IMR-90 (cell line): ENCODE measurements around the gene CEL. TPM values are rescaled to one million over a fixed set of nuclear protein-coding genes. Genes with fewer than 3 reads are reported as not detected.

ENCODE experiments used
- ATAC-seq: fragments of 200-7000 bp; cut with Tn5 transposase; 2 replicates; pipeline ENCODE4 v1.9.1; 2020; ENCODE audit warnings: low read depth, mild to moderate bottlenecking, moderate library complexity
- BruUV-seq: library from RNA; stranded (reverse); fragments of 400-500 nt; replicated peaks from 2 replicates; lab custom pipeline; 2021; lab: Mats Ljungman, UMichigan
- CTCF ChIA-PET: fragments of 300-600 bp; formaldehyde crosslinking; extraction: SDS; loops from one replicate; lab custom pipeline; 2021; ENCODE audit warnings: antibody characterized with exemption; lab: Yijun Ruan, JAX
- POLR2A ChIA-PET: fragments of 300-600 bp; sonication (Branson Sonifier 250); formaldehyde crosslinking; loops from one replicate; lab custom pipeline; 2022; ENCODE audit warnings: antibody characterized with exemption; ENCODE audit not compliant: unreplicated experiment; lab: Charles Lee
- DNase-seq: peaks from one replicate; pipeline ENCODE4 v3.0.0; 2013
- H2AFZ ChIP-seq: replicated peaks from 2 replicates; pipeline ENCODE3; 2013; ENCODE audit warnings: low read length, mild to moderate bottlenecking; ENCODE audit not compliant: poor library complexity
- H2AK5ac ChIP-seq: 2 replicates; pipeline ENCODE4 v1.6.1; 2013; ENCODE audit warnings: low read depth, low read length, inconsistent platforms
- H2AK9ac ChIP-seq: replicated peaks from 2 replicates; pipeline ENCODE3; 2013; ENCODE audit warnings: mild to moderate bottlenecking, low read depth, low read length, moderate library complexity; ENCODE audit not compliant: poor library complexity
- H2BK120ac ChIP-seq: 2 replicates; pipeline ENCODE4 v1.6.1; 2013; ENCODE audit warnings: low read depth, low read length, inconsistent platforms
- H2BK15ac ChIP-seq: 3 replicates; pipeline ENCODE4 v1.6.1; 2013; ENCODE audit warnings: low read depth, low read length, inconsistent platforms
- H2BK20ac ChIP-seq: 2 replicates; pipeline ENCODE4 v1.6.1; 2013; ENCODE audit warnings: low read depth, mild to moderate bottlenecking, inconsistent platforms, low read length, moderate library complexity
- H2BK5ac ChIP-seq: 2 replicates; pipeline ENCODE4 v1.6.1; 2013; ENCODE audit warnings: mild to moderate bottlenecking, low read depth, low read length, inconsistent platforms; ENCODE audit not compliant: poor library complexity, severe bottlenecking
- H3K14ac ChIP-seq: replicated peaks from 2 replicates; pipeline ENCODE4 v1.6.1; 2013; ENCODE audit warnings: low read depth, low read length, inconsistent platforms
- H3K18ac ChIP-seq: 2 replicates; pipeline ENCODE4 v1.6.1; 2013; ENCODE audit warnings: low read depth, low read length, control low read depth
- H3K23ac ChIP-seq: 2 replicates; pipeline ENCODE4 v1.6.1; 2013; ENCODE audit warnings: low read depth, low read length, inconsistent platforms
- H3K27ac ChIP-seq: 2 replicates; pipeline ENCODE4 v1.5.1; 2013; ENCODE audit warnings: mild to moderate bottlenecking, control low read depth, low read length; ENCODE audit not compliant: insufficient read depth
- H3K27me3 ChIP-seq: 2 replicates; pipeline ENCODE4 v1.6.1; 2013; ENCODE audit warnings: low read length; ENCODE audit not compliant: control insufficient read depth, insufficient read depth
- H3K36me3 ChIP-seq: 2 replicates; pipeline ENCODE4 v1.6.1; 2013; ENCODE audit warnings: low read length, mixed read lengths; ENCODE audit not compliant: control insufficient read depth, insufficient read depth
- H3K4ac ChIP-seq: 2 replicates; pipeline ENCODE4 v1.6.1; 2013; ENCODE audit warnings: low read depth, low read length, inconsistent platforms
- H3K4me1 ChIP-seq: 2 replicates; pipeline ENCODE4 v1.6.1; 2013; ENCODE audit warnings: low read length, mixed read lengths; ENCODE audit not compliant: control insufficient read depth, insufficient read depth
- H3K4me2 ChIP-seq: 2 replicates; pipeline ENCODE4 v1.6.1; 2013; ENCODE audit warnings: low read depth, mild to moderate bottlenecking, control low read depth, low read length, moderate library complexity
- H3K4me3 ChIP-seq: 2 replicates; pipeline ENCODE4 v1.5.1; 2013; ENCODE audit warnings: low read depth, mild to moderate bottlenecking, control low read depth, low read length, moderate library complexity; ENCODE audit not compliant: insufficient read depth
- H3K56ac ChIP-seq: 2 replicates; pipeline ENCODE4 v1.6.1; 2013; ENCODE audit warnings: low read length, inconsistent platforms; ENCODE audit not compliant: insufficient read depth; ENCODE audit errors: extremely low read depth
- H3K79me1 ChIP-seq, 2 experiments: 2 replicates each; pipeline ENCODE4 v1.6.1; 2013; ENCODE audit warnings: low read length in 2 of 2, inconsistent platforms in 1 of 2, low read depth in 1 of 2
- H3K9ac ChIP-seq: 2 replicates; pipeline ENCODE4 v1.6.1; 2013; ENCODE audit warnings: low read depth, low read length, control low read depth
- H3K9me1 ChIP-seq: 2 replicates; pipeline ENCODE4 v1.6.1; 2013; ENCODE audit warnings: low read length, inconsistent platforms; ENCODE audit not compliant: insufficient read depth
- H3K9me3 ChIP-seq: 2 replicates; pipeline ENCODE4 v1.6.1; 2013; ENCODE audit warnings: low read length; ENCODE audit not compliant: control insufficient read depth, insufficient read depth
- H4K20me1 ChIP-seq: 2 replicates; pipeline ENCODE4 v1.6.1; 2013; ENCODE audit warnings: low read length, inconsistent platforms; ENCODE audit not compliant: insufficient read depth
- H4K5ac ChIP-seq: 2 replicates; pipeline ENCODE4 v1.6.1; 2013; ENCODE audit warnings: mild to moderate bottlenecking, low read depth, low read length, control low read depth
- H4K8ac ChIP-seq, 2 experiments: 2 replicates each; pipeline ENCODE4 v1.6.1; 2013; ENCODE audit warnings: low read depth in 2 of 2, low read length in 2 of 2, control low read depth in 1 of 2, inconsistent platforms in 1 of 2
- H4K91ac ChIP-seq: 2 replicates; pipeline ENCODE4 v1.6.1; 2013; ENCODE audit warnings: low read depth, low read length, inconsistent platforms; ENCODE audit not compliant: insufficient read depth
- BHLHE40 ChIP-seq: fragments of 150-350 bp; IDR thresholded peaks from 2 replicates; pipeline ENCODE4 v1.6.1; 2016; ENCODE audit warnings: mild to moderate bottlenecking, low read depth, low read length
- CEBPB ChIP-seq: IDR thresholded peaks from 2 replicates; pipeline ENCODE4 v1.6.1; 2012; ENCODE audit warnings: low read depth, low read length, improper control_type of control experiment
- CHD1 ChIP-seq: IDR thresholded peaks from 2 replicates; pipeline ENCODE4 v1.6.1; 2012; ENCODE audit warnings: low read depth, low read length, improper control_type of control experiment
- CTCF ChIP-seq: conservative IDR thresholded peaks from 2 replicates; pipeline ENCODE4 v1.5.1; 2012; ENCODE audit warnings: mild to moderate bottlenecking, low read depth, low read length, improper control_type of control experiment
- ELK1 ChIP-seq: fragments of 150-350 bp; IDR thresholded peaks from 2 replicates; pipeline ENCODE4 v1.6.1; 2016; ENCODE audit warnings: low read depth, mild to moderate bottlenecking, low read length, moderate library complexity, borderline replicate concordance
- FOS ChIP-seq: fragments of 150-350 bp; IDR thresholded peaks from 2 replicates; pipeline ENCODE4 v1.6.1; 2016; ENCODE audit warnings: low read depth, low read length
- MAFK ChIP-seq: IDR thresholded peaks from 2 replicates; pipeline ENCODE4 v1.6.1; 2012; ENCODE audit warnings: low read depth, low read length, improper control_type of control experiment
- MAZ ChIP-seq: IDR thresholded peaks from 2 replicates; pipeline ENCODE4 v1.6.1; 2012; ENCODE audit warnings: low read depth, mild to moderate bottlenecking, low read length, improper control_type of control experiment, moderate library complexity, borderline replicate concordance
- MXI1 ChIP-seq: IDR thresholded peaks from 2 replicates; pipeline ENCODE4 v1.6.1; 2012; ENCODE audit warnings: low read depth, mild to moderate bottlenecking, low read length, moderate library complexity, borderline replicate concordance
- NFE2L2 ChIP-seq: fragments of 150-350 bp; IDR thresholded peaks from 2 replicates; pipeline ENCODE4 v1.6.1; 2016; ENCODE audit warnings: low read depth, mild to moderate bottlenecking, low read length
- POLR2A ChIP-seq: IDR thresholded peaks from 2 replicates; pipeline ENCODE4 v1.6.1; 2012; ENCODE audit warnings: mild to moderate bottlenecking, low read depth, low read length
- RAD21 ChIP-seq: IDR thresholded peaks from 2 replicates; pipeline ENCODE4 v1.6.1; 2012; ENCODE audit warnings: low read length, improper control_type of control experiment
- RCOR1 ChIP-seq: IDR thresholded peaks from 2 replicates; pipeline ENCODE4 v1.6.1; 2012; ENCODE audit warnings: mild to moderate bottlenecking, low read length, improper control_type of control experiment; ENCODE audit not compliant: insufficient replicate concordance
- RFX5 ChIP-seq: IDR thresholded peaks from 2 replicates; pipeline ENCODE4 v1.8.0; 2012; ENCODE audit warnings: low read depth, mild to moderate bottlenecking, low read length, moderate library complexity
- SMC3 ChIP-seq: fragments of 150-350 bp; IDR thresholded peaks from 2 replicates; pipeline ENCODE4 v1.6.1; 2016; ENCODE audit warnings: low read depth, mild to moderate bottlenecking, antibody characterized with exemption, low read length, moderate library complexity
- USF2 ChIP-seq: fragments of 150-350 bp; IDR thresholded peaks from 2 replicates; pipeline ENCODE4 v1.6.1; 2017; ENCODE audit warnings: mild to moderate bottlenecking, antibody characterized with exemption, low read length, low read depth
- WGBS, 2 experiments: methylation state at CpG; one replicate each; pipeline versions ENCODE4 v1.1.5 to v1.1.7; 2013; ENCODE audit warnings: missing lambda C conversion rate in 2 of 2; ENCODE audit not compliant: insufficient read length in 1 of 2; ENCODE audit errors: extremely low coverage in 2 of 2; 5-methylcytosine and 5-hydroxymethylcytosine counted together
- dilution Hi-C: fragments of 300-500 bp; cut with HindIII; formaldehyde crosslinking; loops from one replicate; pipeline ENCODE4 v1.14.3; 2018; ENCODE audit warnings: low sequenced_read_pairs; ENCODE audit not compliant: unreplicated experiment
- in situ Hi-C: fragments of 300-500 bp; cut with MboI; formaldehyde crosslinking; loops from 3 replicates; pipeline ENCODE4 v1.14.3; 2019; ENCODE audit warnings: low sequenced_read_pairs, inconsistent platforms, mixed read lengths
- intact Hi-C: fragments of 100-400 bp; cut with micrococcal nuclease; formaldehyde crosslinking; loops from 2 replicates; pipeline ENCODE4 v1.10.0; 2022
- polyA plus RNA-seq, 3 experiments: library from polyadenylated mRNA; depleted of rRNA; stranded (reverse); fragments of >200 nt; gene quantifications; 2 replicates each; pipeline ENCODE4 v1.2.3, GENCODE V29; 2012; ENCODE audit warnings: low replicate concordance in 1 of 3
- total RNA-seq: library from RNA; depleted of rRNA; stranded (reverse); fragments of >200 nt; gene quantifications from 2 replicates; pipeline ENCODE4 v1.2.3, GENCODE V29; 2012

CEL gene
- total and polyA plus RNA-seq, 2 of the 4 experiments (the other 2 are of a cell fraction): under 0.01 to 0.75 TPM

- no peaks in the 10 kb centered on the region for H3K27me3 ChIP-seq
- H3K9ac ChIP-seq: no peak overlapping the region
- H3K36me3 ChIP-seq: peaks cover 65% of the 10 kb centered on the region
- dilution Hi-C loops: no loop called here
- in situ Hi-C loops: loop anchor here (5.0 to 25.0 kb wide), 2 partner anchors 106 to 441 kb away; partner anchors contain the start of gene SLC2A6
- H3K18ac ChIP-seq: no peak overlapping the region
- H3K27ac ChIP-seq: no peak overlapping the region
- H2BK120ac ChIP-seq: no peak overlapping the region
- no peak overlapping the region for H4K5ac ChIP-seq
- H3K4me2 ChIP-seq: no peak overlapping the region
- no peak overlapping the region for H4K91ac ChIP-seq
- no peak for TF ChIP-seq FOS
- TF ChIP-seq USF2: no peak
- TF ChIP-seq SMC3: no peak
- no peak for TF ChIP-seq BHLHE40
- no peak for TF ChIP-seq MXI1
- TF ChIP-seq RAD21: no peak
- TF ChIP-seq CHD1: no peak
- no peak for TF ChIP-seq ELK1
- TF ChIP-seq RFX5: no peak
- TF ChIP-seq NFE2L2: no peak
- TF ChIP-seq CTCF: no peak
- no peak for TF ChIP-seq POLR2A
- no peak for TF ChIP-seq MAFK
- TF ChIP-seq MAZ: no peak
- no peak for TF ChIP-seq RCOR1
- no peak for TF ChIP-seq CEBPB
- H2AK9ac ChIP-seq: no peak overlapping the region
- POLR2A ChIA-PET: no interaction called here
- H3K9me3 ChIP-seq: no peaks in the 10 kb centered on the region
- H2BK5ac ChIP-seq: no peak overlapping the region
- H2BK15ac ChIP-seq: no peak overlapping the region
- H4K8ac ChIP-seq: no peak overlapping the region
- H3K79me1 ChIP-seq: peaks cover 6 to 29% of the 10 kb centered on the region in 2 experiments; a peak in 3 of 4 replicates
- H2BK20ac ChIP-seq: no peak overlapping the region
- no peak overlapping the region for H3K56ac ChIP-seq
- no peak overlapping the region for H3K4me3 ChIP-seq
- no peaks in the 10 kb centered on the region for H3K4me1 ChIP-seq
- DNase-seq: no peak
- H3K9me1 ChIP-seq: no peaks in the 10 kb centered on the region
- no peak overlapping the region for H3K4ac ChIP-seq
- BruUV-seq: no TSS peak
- H3K14ac ChIP-seq: no peak overlapping the region
- no peak overlapping the region for H2AFZ ChIP-seq
- intact Hi-C loops: no loop called here
- H2AK5ac ChIP-seq: no peak overlapping the region
- H4K20me1 ChIP-seq: peaks cover 19% of the 10 kb centered on the region
- no peak overlapping the region for H3K23ac ChIP-seq
- no peak for ATAC-seq
- CTCF ChIA-PET: no interaction called here
- 94% methylated on average over 2 of the region's 9 CpGs; no CpG with 5 or more reads in 1 of the 2 experiments for WGBS, 2 experiments
These were observed 15.4 kb upstream of the CEL start for GRCh38 chr9:133046196-133046899.
